Activated CD4-positive, alpha-beta T cell treated with anti-CD3 and anti-CD28 coated beads, Interleukin-10, Interleukin-2, amounts not matched to agents 100 ng/mL and 50 ng/mL, durations not matched to agents 16 hours and 8 hours (primary cell): ENCODE measurements around the gene WDR47.
"Not testable (repeated sequence)": the region's sequence is repeated elsewhere in the genome, so short reads cannot be mapped to it uniquely, and the experiment has no call there.

ENCODE experiments used
- DNase-seq: peaks from one replicate; pipeline ENCODE4 v3.0.0-alpha.2; 2020

The WDR47 gene

GRCh38 chr1:108961752-108962486 is 80.0 kb downstream of the WDR47 start:
- no peak for DNase-seq

- DNase-seq, result peak; percentile 66
Observed at GRCh38 chr1:108961198-108961597, 80.7 kb downstream of the WDR47 start.

DNA sequence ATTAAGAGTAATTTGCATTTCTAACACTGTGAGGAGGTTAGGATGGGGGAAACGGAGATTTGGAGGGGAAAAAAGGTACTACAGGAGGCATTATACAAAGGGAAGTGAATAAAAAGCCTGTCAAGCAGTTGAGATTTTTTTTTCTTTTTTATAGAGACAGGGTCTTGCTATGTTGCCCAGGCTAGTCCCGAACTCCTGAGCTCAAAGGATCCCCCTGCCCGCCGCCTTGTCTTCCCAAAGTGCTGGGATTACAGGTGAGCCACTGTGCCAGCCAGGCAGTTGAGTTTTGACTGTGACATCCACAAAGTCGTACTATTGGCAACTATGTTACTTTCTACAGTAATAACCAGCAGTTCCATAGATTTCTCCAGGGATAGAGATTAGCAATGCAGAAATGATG is 81.2 kb downstream of the WDR47 start:
- DNase-seq, result no peak

DNA sequence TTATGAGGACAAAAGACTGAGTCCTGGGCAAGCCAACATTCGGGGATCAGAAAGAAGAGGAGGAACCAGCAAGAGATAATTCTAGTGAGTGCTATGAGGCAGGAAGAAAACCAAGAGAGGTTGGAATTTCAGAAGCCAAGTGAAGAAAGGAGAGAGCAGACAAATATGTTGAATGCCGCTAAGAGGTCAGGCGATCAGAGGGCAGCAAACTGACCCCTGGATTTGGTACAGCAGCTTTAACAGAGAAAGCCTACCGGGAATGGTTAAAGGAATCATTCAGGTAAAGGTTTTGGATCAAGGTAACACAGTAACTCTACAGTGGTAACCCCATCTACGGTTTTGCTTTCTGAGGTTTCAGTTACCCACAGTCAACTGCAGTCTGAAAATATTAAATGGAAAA is 84.0 kb downstream of the WDR47 start:
- DNase-seq, result no peak

DNA sequence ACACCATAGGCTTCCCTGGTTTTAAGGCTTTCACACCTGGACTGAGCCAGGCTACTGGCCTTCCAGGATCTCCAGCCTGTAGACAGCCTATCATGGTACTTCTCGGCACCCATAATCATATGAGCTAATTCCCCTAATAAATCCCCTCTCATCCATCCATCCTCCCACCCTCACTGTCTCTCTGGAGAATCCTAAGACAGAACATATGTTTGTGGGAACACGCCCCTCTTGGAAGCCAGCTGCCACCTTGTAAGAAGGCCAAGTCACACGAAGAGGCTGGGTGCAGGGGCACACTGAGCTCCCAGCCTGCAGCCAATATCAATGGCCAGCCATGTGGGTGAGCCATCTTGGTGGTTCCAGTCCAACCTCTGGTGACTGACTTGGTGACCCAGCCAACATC is 86.0 kb downstream of the WDR47 start:
- DNase-seq, result no peak

- DNase-seq, result no peak
Observed at GRCh38 chr1:108955111-108955510, 86.8 kb downstream of the WDR47 start.

DNA sequence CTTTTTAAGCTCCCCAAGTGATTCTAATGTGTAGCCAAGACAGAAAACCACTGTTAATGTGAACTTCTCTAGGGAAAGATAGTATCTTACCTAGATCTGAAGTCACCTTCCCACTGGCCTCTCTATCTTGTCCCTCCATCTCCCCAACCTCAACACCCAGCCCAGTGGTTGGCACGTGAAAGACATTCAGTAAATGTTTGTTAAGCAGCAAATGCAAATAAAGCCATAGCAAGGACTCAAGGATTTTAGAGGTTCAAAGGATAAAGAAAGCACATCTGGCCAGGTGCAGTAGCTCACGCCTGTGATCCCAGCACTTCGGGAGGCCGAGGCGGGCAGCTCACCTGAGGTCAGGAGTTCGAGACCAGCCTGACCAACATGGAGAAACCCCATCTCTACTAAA is 88.5 kb downstream of the WDR47 start:
- DNase-seq, result no peak

DNA sequence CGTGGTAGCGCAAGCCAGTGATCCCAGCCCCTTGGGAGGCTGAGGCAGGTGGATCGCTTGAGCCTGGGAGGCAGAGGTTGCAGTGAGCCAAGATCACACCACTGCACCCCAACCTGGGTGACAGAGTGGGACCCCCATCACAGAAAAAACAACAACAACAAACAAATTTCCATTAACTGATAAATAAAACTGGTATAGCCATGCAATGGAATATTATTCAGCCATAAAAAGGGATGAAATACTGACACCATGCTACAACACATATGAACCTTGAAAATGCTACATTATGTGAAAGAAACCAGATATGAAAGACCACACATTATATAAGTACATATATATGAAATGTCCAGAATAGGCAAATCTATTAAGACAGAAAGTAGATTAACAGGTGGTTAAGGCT is 90.7 kb downstream of the WDR47 start:
- DNase-seq, result no peak

DNA sequence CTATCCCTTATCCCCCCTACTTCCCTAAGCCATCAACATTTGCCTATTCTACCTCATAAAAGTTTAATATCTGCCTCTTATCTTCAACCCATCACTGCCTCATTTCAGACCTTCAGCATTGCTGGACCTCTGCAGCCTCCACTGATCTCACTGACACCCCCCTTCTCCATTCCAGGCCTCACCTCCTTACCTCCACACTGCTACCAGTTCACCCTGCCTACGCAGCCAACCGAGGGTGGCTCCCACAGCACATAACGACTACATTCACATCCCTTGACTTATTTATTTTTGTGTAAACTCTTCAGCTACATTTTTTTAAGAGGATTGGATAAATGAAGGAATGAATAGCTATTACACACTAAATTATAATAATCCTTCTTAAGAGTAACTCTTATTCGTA is 92.9 kb downstream of the WDR47 start:
- DNase-seq, result no peak

GRCh38 chr1:108947871-108948525 is 93.9 kb downstream of the WDR47 start:
- DNase-seq, result no peak

DNA sequence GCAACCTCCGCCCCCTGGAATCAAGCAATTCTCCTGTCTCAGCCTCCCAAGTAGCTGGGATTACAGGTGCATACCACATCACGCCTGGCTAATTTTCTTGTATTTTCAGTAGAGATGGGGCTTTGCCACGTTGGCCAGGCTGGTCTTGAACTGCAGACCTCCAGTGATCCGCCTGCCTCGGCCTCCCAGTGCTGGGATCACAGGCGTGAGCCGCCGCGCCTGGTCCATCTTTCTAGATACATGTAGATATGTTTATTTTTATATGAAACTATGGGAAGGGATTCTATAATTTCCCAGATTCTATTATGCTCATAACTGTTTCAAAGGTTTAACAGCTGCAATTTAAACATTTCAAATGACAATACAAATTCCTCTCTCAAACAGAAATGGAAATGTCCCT is 105.7 kb downstream of the WDR47 start:
- DNase-seq, result no peak

DNA sequence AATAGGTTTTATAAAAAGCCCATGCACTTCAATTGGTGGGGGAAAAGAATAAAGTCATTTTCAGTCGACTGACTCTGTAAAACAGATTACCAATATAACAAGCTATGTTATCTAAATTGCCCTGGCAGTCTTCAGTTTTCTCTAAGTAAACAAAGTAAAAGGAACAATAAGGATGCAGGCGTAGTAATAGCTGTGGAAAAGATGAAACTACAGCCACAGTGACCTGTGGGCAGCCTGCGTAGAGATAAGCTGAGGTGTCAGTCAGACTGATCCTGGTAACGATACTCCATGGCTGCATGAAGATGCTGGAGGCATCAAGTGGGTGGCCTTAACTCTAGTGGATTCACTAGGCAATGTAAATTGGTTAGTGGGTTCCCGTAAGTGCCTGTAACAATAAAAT is 108.0 kb downstream of the WDR47 start:
- no peak for DNase-seq

- DNase-seq, result not testable (repeated sequence)
Observed at GRCh38 chr1:108927565-108927964, 114.3 kb downstream of the WDR47 start.

- no peak for DNase-seq
Observed at GRCh38 chr1:108925920-108926319, 116.0 kb downstream of the WDR47 start.
